ENCODE measurements around the gene KIRREL1. TPM values are rescaled to one million over a fixed set of nuclear protein-coding genes. Genes with fewer than 3 reads are reported as not detected.

The KIRREL1 gene
- total and polyA plus RNA-seq, 10 donors = 1.4 to 50.9 (median 20.3) TPM

DNA sequence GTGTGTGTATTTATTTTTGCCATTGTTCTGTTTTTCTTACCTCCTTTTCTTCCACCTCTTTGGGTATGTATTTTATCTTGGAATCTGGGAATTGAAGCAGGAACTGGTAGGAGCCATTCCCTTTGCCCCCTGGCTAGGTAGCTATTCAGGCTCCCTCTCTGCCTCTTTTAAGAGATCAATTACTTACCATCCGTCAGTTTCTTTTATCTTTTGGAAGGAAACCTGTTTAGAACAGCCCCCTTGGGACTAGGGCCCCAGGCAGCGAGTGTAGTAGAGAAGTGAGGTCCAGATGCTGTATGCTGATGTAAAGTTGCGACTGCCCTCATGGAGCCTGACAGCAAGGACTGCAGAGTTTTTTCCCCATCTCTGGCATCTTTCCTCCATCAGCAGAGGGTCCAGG lies 41.6 kb downstream of the KIRREL1 start:
- peaks cover 4 to 29% (median 9%) of the 10 kb centered on the region in 6 donors for H3K4me1 ChIP-seq
- no peaks in the 10 kb centered on the region for H3K9me3 ChIP-seq
- intact Hi-C loops (cut with DNase I; ENCODE audit: low total_unique reads) = no loop called here
- no peak overlapping the region for H3K27ac ChIP-seq
- no peak for TF ChIP-seq POLR2AphosphoS5 (IDR thresholded peaks at IDR 0.05)
- TF ChIP-seq POLR2A (IDR thresholded peaks at IDR 0.05) = no peak
- TF ChIP-seq, protein P1, sequence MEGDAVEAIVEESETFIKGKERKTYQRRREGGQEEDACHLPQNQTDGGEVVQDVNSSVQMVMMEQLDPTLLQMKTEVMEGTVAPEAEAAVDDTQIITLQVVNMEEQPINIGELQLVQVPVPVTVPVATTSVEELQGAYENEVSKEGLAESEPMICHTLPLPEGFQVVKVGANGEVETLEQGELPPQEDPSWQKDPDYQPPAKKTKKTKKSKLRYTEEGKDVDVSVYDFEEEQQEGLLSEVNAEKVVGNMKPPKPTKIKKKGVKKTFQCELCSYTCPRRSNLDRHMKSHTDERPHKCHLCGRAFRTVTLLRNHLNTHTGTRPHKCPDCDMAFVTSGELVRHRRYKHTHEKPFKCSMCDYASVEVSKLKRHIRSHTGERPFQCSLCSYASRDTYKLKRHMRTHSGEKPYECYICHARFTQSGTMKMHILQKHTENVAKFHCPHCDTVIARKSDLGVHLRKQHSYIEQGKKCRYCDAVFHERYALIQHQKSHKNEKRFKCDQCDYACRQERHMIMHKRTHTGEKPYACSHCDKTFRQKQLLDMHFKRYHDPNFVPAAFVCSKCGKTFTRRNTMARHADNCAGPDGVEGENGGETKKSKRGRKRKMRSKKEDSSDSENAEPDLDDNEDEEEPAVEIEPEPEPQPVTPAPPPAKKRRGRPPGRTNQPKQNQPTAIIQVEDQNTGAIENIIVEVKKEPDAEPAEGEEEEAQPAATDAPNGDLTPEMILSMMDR (IDR thresholded peaks at IDR 0.05 in 8 of 11, conservative IDR thresholded peaks at IDR 0.05 in 3 of 11) = no peak
- DNase-seq = no peak
- H3K36me3 ChIP-seq = no peaks in the 10 kb centered on the region
- no peak overlapping the region for H3K4me3 ChIP-seq
- 67 to 87% (median 83%) methylated on average over 3 of the region's 3 CpGs for WGBS, 5 donors
- H3K27me3 ChIP-seq (replicated peaks in 1 of 7) = peaks cover 0 to 5% (median 0%) of the 10 kb centered on the region in 7 donors

DNA sequence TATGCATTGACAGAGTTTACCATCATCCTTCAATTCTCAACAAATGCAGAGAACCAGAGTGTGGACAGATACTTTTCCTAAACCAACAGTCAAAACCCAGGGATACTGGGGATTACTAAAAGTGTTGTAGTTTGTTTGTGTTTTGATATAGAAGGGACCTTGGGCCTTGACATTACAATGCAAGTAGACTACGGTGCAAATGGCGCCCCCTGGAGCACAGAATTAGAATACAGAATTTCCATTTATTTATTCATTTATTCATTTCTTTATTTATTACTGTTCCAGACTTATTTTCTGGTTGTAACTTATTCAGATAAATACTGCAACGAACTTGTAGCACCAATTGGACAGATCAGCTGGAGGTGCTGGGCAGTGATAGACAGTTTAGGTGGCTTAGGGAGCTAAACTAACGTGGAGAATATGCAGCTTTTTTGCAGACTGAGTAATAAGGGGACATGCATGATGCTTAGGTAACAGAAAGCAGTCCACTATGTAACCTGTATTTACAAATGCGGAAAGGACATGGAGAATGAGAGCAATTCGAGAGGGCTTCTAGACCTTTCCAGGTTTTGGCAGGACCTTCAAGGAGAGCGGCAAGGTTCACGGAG lies 42.6 kb downstream of the KIRREL1 start:
- intact Hi-C loops (cut with DNase I; ENCODE audit: low total_unique reads) = no loop called here

DNA sequence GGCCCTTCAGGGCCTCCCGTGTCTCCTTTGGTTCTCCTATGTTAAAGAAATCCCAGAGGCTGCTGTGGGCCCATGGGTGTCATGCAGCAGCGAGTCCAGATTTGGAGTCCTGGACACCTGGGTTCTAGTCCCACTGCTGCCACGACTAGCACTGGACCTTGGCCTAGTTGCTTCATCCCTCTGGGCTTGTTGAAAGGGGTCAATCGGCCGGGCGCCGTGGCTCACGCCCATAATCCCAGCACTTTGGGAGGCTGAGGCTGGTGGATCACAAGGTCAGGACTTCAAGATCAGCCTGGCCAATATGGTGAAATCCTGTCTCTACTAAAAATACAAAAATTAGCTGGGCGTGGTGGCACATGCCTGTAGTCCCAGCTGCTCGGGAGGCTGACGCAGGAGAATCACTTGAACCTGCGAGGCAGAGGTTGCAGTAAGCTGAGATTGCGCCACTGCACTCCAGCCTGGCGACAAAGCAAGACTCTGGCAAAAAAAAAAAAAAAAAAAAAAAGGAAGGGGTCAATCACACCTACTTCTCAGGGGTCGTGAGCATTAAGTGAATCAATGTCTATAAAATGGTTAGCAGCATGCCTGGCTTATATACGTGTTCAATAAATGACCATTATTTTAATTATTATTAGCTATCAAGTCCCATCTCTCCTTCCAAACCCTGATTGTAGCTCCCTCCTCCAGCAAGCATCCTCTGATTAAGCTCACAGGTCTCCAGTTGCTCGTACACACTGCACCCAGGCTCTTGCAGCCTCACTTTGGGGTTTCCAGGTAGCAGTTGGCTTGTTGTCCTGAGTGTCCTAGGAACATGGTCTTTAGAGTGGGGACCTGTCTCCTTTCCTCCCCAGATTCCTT lies 43.8 kb downstream of the KIRREL1 start:
- intact Hi-C loops (cut with DNase I; ENCODE audit: low total_unique reads) = no loop called here
- TF ChIP-seq POLR2AphosphoS5 (IDR thresholded peaks at IDR 0.05) (no peak), POLR2A (IDR thresholded peaks at IDR 0.05) (no peak)
- TF ChIP-seq, protein P1 (IDR thresholded peaks at IDR 0.05 in 8 of 11, conservative IDR thresholded peaks at IDR 0.05 in 3 of 11) = no peak
- WGBS, 5 donors = 70 to 86% (median 76%) methylated on average over 11 to 17 of the region's 17 CpGs
- DNase-seq = no peak
- Histone ChIP-seq H3K9me3 (no peaks in the 10 kb centered on the region), H3K36me3 (no peaks in the 10 kb centered on the region), H3K4me3 (no peak overlapping the region), H3K4me1 (peaks cover 4 to 26% (median 8%) of the 10 kb centered on the region in 6 donors), H3K27ac (peak overlapping the region in 4 of 8 donors; percentile 18 to 48 (median 40)), H3K27me3 (replicated peaks in 1 of 7) (peaks cover 0 to 5% (median 0%) of the 10 kb centered on the region in 7 donors)

More for the DNA sequence above, 42.6 kb downstream of the KIRREL1 start:
- 50 to 58% (median 55%) methylated on average over 8 of the region's 8 CpGs for WGBS, 5 donors
- Histone ChIP-seq H3K9me3 (no peaks in the 10 kb centered on the region), H3K27me3 (replicated peaks in 1 of 7) (peaks cover 0 to 5% (median 0%) of the 10 kb centered on the region in 7 donors), H3K4me3 (no peak overlapping the region), H3K36me3 (no peaks in the 10 kb centered on the region), H3K4me1 (peaks cover 4 to 29% (median 9%) of the 10 kb centered on the region in 6 donors), H3K27ac (no peak overlapping the region)
- no peak for DNase-seq
- TF ChIP-seq POLR2AphosphoS5 (IDR thresholded peaks at IDR 0.05) (no peak), POLR2A (IDR thresholded peaks at IDR 0.05) (no peak)
- TF ChIP-seq, protein P1 (IDR thresholded peaks at IDR 0.05 in 8 of 11, conservative IDR thresholded peaks at IDR 0.05 in 3 of 11) = peak; percentile 9 to 66 (median 43)

DNA sequence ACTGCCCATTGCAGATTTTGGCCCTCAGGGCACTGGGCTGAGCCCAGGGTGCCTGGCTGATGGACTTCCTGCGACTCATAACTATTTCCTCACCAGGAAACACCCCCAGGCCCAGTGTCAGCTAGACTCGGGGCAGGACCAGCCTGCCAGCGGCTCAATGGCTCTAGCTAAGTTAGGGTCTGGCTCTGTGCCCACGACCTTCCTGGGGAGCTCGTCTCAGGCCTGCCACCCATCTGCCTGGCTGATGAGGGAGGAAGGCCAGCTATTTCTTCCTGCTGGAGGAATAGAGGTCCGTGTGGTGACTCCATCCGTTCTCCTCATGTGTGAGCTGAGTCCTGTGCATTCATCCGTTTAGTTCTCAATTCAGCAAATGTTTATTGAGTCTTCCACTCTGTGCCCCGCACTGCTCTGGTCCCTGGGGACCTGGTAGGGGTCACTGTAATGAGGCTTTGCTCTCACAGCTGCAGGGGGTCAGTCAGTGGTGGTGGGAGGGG lies 44.5 kb downstream of the KIRREL1 start:
- Histone ChIP-seq H3K36me3 (no peaks in the 10 kb centered on the region), H3K4me1 (peaks cover 4 to 25% (median 7%) of the 10 kb centered on the region in 6 donors), H3K27me3 (replicated peaks in 1 of 7) (peaks cover 0 to 5% (median 0%) of the 10 kb centered on the region in 7 donors), H3K9me3 (no peaks in the 10 kb centered on the region), H3K27ac (peak overlapping the region in 4 of 8 donors; percentile 18 to 48 (median 40)), H3K4me3 (no peak overlapping the region)
- TF ChIP-seq POLR2AphosphoS5 (IDR thresholded peaks at IDR 0.05) (peak in 2 of 3 donors; percentile 19 to 35), POLR2A (IDR thresholded peaks at IDR 0.05) (no peak)
- DNase-seq = no peak
- intact Hi-C loops (cut with DNase I; ENCODE audit: low total_unique reads) = no loop called here
- 18 to 36% (median 23%) methylated on average over 8 to 9 of the region's 9 CpGs for WGBS, 5 donors

All from spleen (tissue), 11 donors.